ENCODE measurements around the gene TMEM52.

TMEM52 gene

GRCh38 chr1:1962752-1963151, 43.7 kb upstream of the TMEM52 start:
- Histone ChIP-seq H3K27ac (no peak overlapping the region), H3K4me3 (no peak overlapping the region)
- no peak for DNase-seq (ENCODE audit: low spot score)
- TF ChIP-seq, protein P1, sequence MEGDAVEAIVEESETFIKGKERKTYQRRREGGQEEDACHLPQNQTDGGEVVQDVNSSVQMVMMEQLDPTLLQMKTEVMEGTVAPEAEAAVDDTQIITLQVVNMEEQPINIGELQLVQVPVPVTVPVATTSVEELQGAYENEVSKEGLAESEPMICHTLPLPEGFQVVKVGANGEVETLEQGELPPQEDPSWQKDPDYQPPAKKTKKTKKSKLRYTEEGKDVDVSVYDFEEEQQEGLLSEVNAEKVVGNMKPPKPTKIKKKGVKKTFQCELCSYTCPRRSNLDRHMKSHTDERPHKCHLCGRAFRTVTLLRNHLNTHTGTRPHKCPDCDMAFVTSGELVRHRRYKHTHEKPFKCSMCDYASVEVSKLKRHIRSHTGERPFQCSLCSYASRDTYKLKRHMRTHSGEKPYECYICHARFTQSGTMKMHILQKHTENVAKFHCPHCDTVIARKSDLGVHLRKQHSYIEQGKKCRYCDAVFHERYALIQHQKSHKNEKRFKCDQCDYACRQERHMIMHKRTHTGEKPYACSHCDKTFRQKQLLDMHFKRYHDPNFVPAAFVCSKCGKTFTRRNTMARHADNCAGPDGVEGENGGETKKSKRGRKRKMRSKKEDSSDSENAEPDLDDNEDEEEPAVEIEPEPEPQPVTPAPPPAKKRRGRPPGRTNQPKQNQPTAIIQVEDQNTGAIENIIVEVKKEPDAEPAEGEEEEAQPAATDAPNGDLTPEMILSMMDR (IDR thresholded peaks at IDR 0.05): no peak

- H3K4me3 ChIP-seq: no peak overlapping the region
- TF ChIP-seq, protein P1 (IDR thresholded peaks at IDR 0.05): no peak
- no peak overlapping the region for H3K27ac ChIP-seq
- no peak for DNase-seq (ENCODE audit: low spot score)
These were observed 41.6 kb upstream of the TMEM52 start for GRCh38 chr1:1960480-1961196.

GRCh38 chr1:1959840-1960479, 40.9 kb upstream of the TMEM52 start:
- TF ChIP-seq, protein P1 (IDR thresholded peaks at IDR 0.05): peak; percentile 20
- no peak for DNase-seq (ENCODE audit: low spot score)
- Histone ChIP-seq H3K27ac (no peak overlapping the region), H3K4me3 (no peak overlapping the region)

DNA sequence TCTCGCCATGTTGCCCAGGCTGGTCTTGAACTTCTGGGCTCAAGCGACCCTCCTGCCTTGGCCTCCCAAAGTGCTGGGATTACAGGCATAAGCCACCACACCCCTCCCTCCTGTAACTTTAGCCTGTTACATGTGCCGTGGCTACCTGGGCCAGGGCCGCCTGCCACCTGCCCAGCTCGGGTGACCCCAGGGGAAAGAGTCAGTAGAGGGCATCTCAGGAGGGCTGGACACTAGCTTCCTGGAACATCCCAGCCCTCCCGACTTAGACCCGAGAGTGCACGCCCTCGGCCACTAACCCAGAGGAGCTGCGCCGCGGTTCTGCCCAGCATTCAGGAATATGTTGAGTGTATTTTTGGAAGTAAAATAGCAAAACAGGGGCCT, 40.4 kb upstream of the TMEM52 start:
- no peak for DNase-seq (ENCODE audit: low spot score)
- H3K4me3 ChIP-seq: no peak overlapping the region
- no peak overlapping the region for H3K27ac ChIP-seq
- TF ChIP-seq, protein P1 (IDR thresholded peaks at IDR 0.05): no peak

DNA sequence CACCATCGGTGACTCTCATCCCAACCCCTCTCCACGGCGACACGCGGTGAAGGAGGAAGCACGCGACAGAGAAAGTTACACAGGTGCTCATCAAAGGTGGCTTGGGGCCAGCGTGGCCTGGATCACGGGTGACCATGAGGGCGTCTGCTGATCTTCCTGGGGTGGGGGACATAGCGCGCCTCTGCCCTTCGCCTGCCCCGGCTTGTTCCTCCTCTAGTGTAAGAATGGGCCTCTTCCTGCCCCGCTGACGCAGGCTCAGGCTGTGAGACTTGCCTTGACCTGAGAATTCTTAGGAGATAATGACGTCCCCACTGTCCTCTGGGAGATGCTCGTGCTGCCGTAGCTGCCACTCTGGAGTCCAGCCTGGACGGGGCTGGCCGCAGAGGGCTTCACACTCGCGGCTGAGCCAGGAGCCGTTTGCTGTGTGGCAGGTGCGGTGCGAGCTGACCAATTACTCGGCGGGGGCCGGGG, 39.0 kb upstream of the TMEM52 start:
- no peak for DNase-seq (ENCODE audit: low spot score)
- TF ChIP-seq, protein P1 (IDR thresholded peaks at IDR 0.05): no peak
- no peak overlapping the region for H3K27ac ChIP-seq
- H3K4me3 ChIP-seq: no peak overlapping the region

DNA sequence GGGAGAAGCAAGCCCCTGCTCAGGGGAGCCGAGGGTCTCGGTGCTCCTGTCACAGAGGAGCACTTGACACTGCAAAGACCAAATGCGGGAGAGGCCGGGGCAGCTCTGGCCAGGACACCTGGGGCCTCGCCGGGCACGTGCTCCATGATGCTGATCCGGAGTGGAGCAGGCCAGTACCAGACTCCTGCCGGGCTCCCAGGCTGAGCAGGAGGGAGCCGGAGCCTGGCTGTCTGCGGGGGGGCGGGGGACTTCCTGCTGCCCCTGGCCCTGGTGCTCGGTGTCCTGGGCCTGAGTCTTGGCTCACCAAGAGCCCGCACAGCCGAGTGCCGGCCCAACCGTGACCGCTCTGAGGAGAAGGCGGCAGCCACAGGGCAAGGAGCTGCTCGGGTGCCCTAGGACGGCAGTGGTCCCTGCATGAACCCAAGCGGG, 38.5 kb upstream of the TMEM52 start:
- Histone ChIP-seq H3K27ac (no peak overlapping the region), H3K4me3 (no peak overlapping the region)
- no peak for DNase-seq (ENCODE audit: low spot score)
- TF ChIP-seq, protein P1 (IDR thresholded peaks at IDR 0.05): no peak

All from coronary artery (tissue), 2 donors.